HFFc6 (cell line): Measurements from ENCODE around the gene ANTXR2. TPM values are rescaled to one million over a fixed set of nuclear protein-coding genes. Genes with fewer than 3 reads are reported as not detected.

Experiments
- DNase-seq: peaks from one replicate; pipeline ENCODE4 v3.0.0-alpha.2; 2018
- H3K27ac Mint-ChIP-seq: 2 replicates; pipeline ENCODE4 v1.8.0; 2020; ENCODE audit warnings: mild to moderate bottlenecking, mixed read lengths
- H3K27me3 Mint-ChIP-seq: 2 replicates; pipeline ENCODE4 v1.8.0; 2021; ENCODE audit warnings: mild to moderate bottlenecking, moderate library complexity, mixed read lengths; ENCODE audit not compliant: insufficient read depth
- H3K36me3 Mint-ChIP-seq: 2 replicates; pipeline ENCODE4 v1.8.0; 2021; ENCODE audit warnings: low read depth, mixed read lengths
- H3K4me1 Mint-ChIP-seq: 2 replicates; pipeline ENCODE4 v1.8.0; 2020; ENCODE audit warnings: low read depth, mixed read lengths
- H3K4me3 Mint-ChIP-seq: 2 replicates; pipeline ENCODE4 v1.8.0; 2020; ENCODE audit warnings: mild to moderate bottlenecking, moderate library complexity, mixed read lengths
- H3K9me3 Mint-ChIP-seq: 2 replicates; pipeline ENCODE4 v1.8.0; 2020; ENCODE audit warnings: mild to moderate bottlenecking, mixed read lengths
- CTCF ChIP-seq: fragments of 200-600 bp; sonication (generic); IDR thresholded peaks from 2 replicates; pipeline ENCODE4 v1.5.0; 2021; ENCODE audit warnings: antibody characterized with exemption, mild to moderate bottlenecking
- total RNA-seq, 6 experiments: library from RNA; stranded (reverse); fragmentation: NEBNext Ultra II Directional; extraction: Animal tissue kit (Norgen Biotek cat#: 25700); gene quantifications; 2 replicates in 1 of 6; 3 replicates in 5 of 6; pipeline ENCODE4 v1.2.3, GENCODE V29; 2021

ANTXR2 gene
- total RNA-seq, 6 experiments from 2014 or later: 137 to 198 (median 144) TPM

DNA sequence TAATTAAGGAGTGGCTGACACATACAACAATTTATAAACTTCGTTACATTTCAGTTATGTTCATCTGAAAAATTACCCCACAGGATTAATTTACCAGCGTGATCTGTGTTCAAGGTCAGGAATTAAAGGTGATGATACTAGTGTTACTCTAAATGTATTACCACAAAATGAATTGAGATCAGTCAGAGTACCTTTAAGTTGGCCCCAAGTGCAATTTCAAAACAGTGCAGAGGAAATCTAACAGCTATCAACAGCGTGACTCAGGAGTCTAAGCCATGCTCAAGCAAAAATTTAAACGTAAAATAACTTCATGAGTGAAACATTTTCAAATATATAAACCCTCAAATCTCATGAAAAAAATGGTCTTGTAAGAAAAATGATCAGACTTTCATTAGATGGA lies 18.7 kb downstream of the ANTXR2 start:
- Mint-ChIP-seq H3K4me1 (peaks cover 71% of the 10 kb centered on the region), H3K27ac (peak overlapping the region; percentile 5), H3K4me3 (no peak overlapping the region), H3K9me3 (no peaks in the 10 kb centered on the region), H3K36me3 (peaks cover 57% of the 10 kb centered on the region), H3K27me3 (no peaks in the 10 kb centered on the region)
- TF ChIP-seq CTCF: no peak
- no peak for DNase-seq

DNA sequence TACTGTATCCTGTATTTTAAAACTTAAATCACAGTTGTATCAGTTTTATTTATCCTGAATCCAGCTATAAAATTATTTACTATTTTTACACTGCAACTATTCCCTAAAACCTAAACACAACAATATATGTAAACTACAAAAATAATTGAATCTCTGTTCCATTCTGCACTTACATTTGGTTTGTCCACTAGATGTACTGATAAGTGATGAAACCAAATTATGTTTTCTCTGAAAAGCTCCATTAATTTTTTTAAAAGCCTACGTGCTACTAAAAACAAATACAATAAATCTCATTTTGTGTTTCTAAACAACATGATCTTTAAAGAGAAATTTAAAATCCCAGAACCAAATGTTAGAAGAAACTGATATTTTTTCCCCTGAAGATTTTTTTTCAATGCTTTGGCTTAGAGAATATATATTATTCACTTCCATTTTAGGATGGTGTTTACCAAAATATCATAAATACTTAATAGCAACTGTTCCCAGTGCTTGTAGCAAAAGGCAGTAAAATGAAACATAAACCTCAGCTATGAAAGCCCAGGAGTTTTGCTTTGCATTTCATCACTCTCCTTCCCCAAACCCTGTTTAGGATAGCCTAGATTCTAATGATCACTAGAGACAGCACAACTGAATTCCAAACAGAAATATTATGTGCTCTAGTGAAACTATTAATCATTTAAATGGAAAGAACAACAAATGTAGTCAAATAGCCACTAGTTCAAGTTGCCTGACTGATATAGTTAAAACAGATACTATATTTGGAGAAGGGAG lies 19.7 kb downstream of the ANTXR2 start:
- H3K4me3 Mint-ChIP-seq: no peak overlapping the region
- peak overlapping the region; percentile 5; the same call in 1 of the 2 replicates for H3K27ac Mint-ChIP-seq
- peaks cover 71% of the 10 kb centered on the region for H3K4me1 Mint-ChIP-seq
- TF ChIP-seq CTCF: no peak
- no peaks in the 10 kb centered on the region for H3K27me3 Mint-ChIP-seq
- peaks cover 61% of the 10 kb centered on the region for H3K36me3 Mint-ChIP-seq
- no peaks in the 10 kb centered on the region for H3K9me3 Mint-ChIP-seq
- DNase-seq: no peak

- no peak for DNase-seq
- peaks cover 74% of the 10 kb centered on the region for H3K4me1 Mint-ChIP-seq
- peaks cover 59% of the 10 kb centered on the region for H3K36me3 Mint-ChIP-seq
- no peaks in the 10 kb centered on the region for H3K9me3 Mint-ChIP-seq
- no peaks in the 10 kb centered on the region for H3K27me3 Mint-ChIP-seq
- TF ChIP-seq CTCF: no peak
- peak overlapping the region; percentile 5 for H3K27ac Mint-ChIP-seq
- no peak overlapping the region for H3K4me3 Mint-ChIP-seq
Measured at GRCh38 chr4:80049813-80050534, 23.1 kb downstream of the ANTXR2 start.

DNA sequence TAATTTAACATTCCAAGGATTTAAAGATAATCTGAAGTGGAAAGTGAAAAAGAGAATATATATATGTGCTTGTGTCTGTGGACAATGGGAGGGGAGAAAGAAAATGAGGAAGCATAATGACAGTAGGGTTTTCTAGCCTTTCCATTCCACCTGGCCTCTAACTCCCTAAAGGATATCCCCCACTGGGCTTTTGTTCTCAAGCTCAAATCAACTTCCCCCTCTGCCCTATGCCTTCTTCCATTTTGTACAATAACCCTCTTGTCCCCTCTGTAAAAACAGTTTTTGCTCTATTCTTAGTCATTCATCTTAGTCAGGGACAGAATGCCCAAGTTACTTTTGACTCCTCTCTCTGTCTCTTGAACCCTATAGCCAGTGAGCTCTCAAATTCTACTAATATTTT lies 23.6 kb downstream of the ANTXR2 start:
- no peak for TF ChIP-seq CTCF
- H3K36me3 Mint-ChIP-seq: peaks cover 57% of the 10 kb centered on the region
- no peaks in the 10 kb centered on the region for H3K9me3 Mint-ChIP-seq
- peaks cover 70% of the 10 kb centered on the region for H3K4me1 Mint-ChIP-seq
- no peak for DNase-seq
- peak overlapping the region; percentile 5 for H3K27ac Mint-ChIP-seq
- H3K4me3 Mint-ChIP-seq: no peak overlapping the region
- H3K27me3 Mint-ChIP-seq: no peaks in the 10 kb centered on the region

GRCh38 chr4:80045786-80046185 lies 27.2 kb downstream of the ANTXR2 start:
- peak; percentile 54 for DNase-seq
- Mint-ChIP-seq H3K27ac (peak overlapping the region; percentile 68), H3K4me1 (peaks cover 51% of the 10 kb centered on the region), H3K4me3 (no peak overlapping the region), H3K36me3 (peaks cover 56% of the 10 kb centered on the region), H3K27me3 (no peaks in the 10 kb centered on the region), H3K9me3 (no peaks in the 10 kb centered on the region)
- no peak for TF ChIP-seq CTCF
